OCI-LY7 (cell line): ENCODE data around the gene AUTS2. TPM values are rescaled to one million over a fixed set of nuclear protein-coding genes. Genes with fewer than 3 reads are reported as not detected.

Experiments used
- BruUV-seq: library from RNA; stranded (reverse); fragments of 400-500 nt; replicated peaks from 2 replicates; lab custom pipeline; 2021; lab: Mats Ljungman, UMichigan
- CTCF ChIA-PET: fragments of 300-600 bp; sonication (Branson Sonifier 250); formaldehyde crosslinking; loops from one replicate; lab custom pipeline; 2022; ENCODE audit warnings: antibody characterized with exemption; ENCODE audit not compliant: unreplicated experiment; lab: Charles Lee
- POLR2A ChIA-PET: fragments of 300-600 bp; sonication (Branson Sonifier 250); formaldehyde crosslinking; loops from one replicate; lab custom pipeline; 2022; ENCODE audit warnings: antibody characterized with exemption; lab: Charles Lee
- DNase-seq: peaks from one replicate; pipeline ENCODE4 v3.0.0-alpha.2; 2015; ENCODE audit warnings: low spot score
- H2AFZ ChIP-seq: fragments of 200-600 bp; sonication (generic), shearing (Covaris generic); 2 replicates; pipeline ENCODE4 v1.6.1; 2014; ENCODE audit warnings: mild to moderate bottlenecking, antibody characterized with exemption, low read length, moderate library complexity
- H3K27ac ChIP-seq: fragments of 200-600 bp; sonication (generic); 2 replicates; pipeline ENCODE4 v1.5.1; 2014; ENCODE audit warnings: mixed run types, low read depth, mild to moderate bottlenecking, moderate library complexity, low read length, inconsistent platforms; ENCODE audit not compliant: poor library complexity, severe bottlenecking
- H3K36me3 ChIP-seq: fragments of 200-600 bp; sonication (generic); 2 replicates; pipeline ENCODE4 v1.6.1; 2014; ENCODE audit warnings: mild to moderate bottlenecking, antibody characterized with exemption, low read length, moderate library complexity, mixed read lengths; ENCODE audit not compliant: insufficient read depth
- H3K4me1 ChIP-seq: fragments of 200-600 bp; sonication (generic); 2 replicates; pipeline ENCODE4 v1.5.1; 2014; ENCODE audit warnings: mild to moderate bottlenecking, low read length; ENCODE audit not compliant: insufficient read depth, poor library complexity, severe bottlenecking
- H3K4me2 ChIP-seq: fragments of 200-600 bp; sonication (generic); 2 replicates; pipeline ENCODE4 v1.6.1; 2014; ENCODE audit warnings: mild to moderate bottlenecking, low read length
- H3K4me3 ChIP-seq: fragments of 200-600 bp; sonication (generic); 2 replicates; pipeline ENCODE4 v1.5.1; 2014; ENCODE audit warnings: mild to moderate bottlenecking, low read depth, low read length; ENCODE audit not compliant: poor library complexity, severe bottlenecking
- H3K79me2 ChIP-seq: fragments of 200-600 bp; sonication (generic); 2 replicates; pipeline ENCODE4 v1.6.1; 2016; ENCODE audit warnings: low read depth, mild to moderate bottlenecking, low read length, moderate library complexity, mixed read lengths; ENCODE audit not compliant: insufficient read depth
- H3K9me2 ChIP-seq: fragments of 200-600 bp; sonication (generic); 2 replicates; pipeline ENCODE4 v1.6.1; 2016; ENCODE audit warnings: mild to moderate bottlenecking, low read length, mixed read lengths; ENCODE audit not compliant: insufficient read depth
- H3K9me3 ChIP-seq: fragments of 200-600 bp; sonication (generic); 2 replicates; pipeline ENCODE4 v1.6.1; 2014; ENCODE audit warnings: mild to moderate bottlenecking, mixed run types, low read length, mixed read lengths
- H4K20me1 ChIP-seq: fragments of 200-600 bp; sonication (generic); 2 replicates; pipeline ENCODE4 v1.6.1; 2014; ENCODE audit warnings: mild to moderate bottlenecking, antibody characterized with exemption, low read length, moderate library complexity, mixed read lengths; ENCODE audit not compliant: insufficient read depth
- EZH2phosphoT487 ChIP-seq: fragments of 200-600 bp; sonication (generic); IDR thresholded peaks from 2 replicates; pipeline ENCODE4 v1.6.1; 2018; ENCODE audit warnings: low read depth, borderline replicate concordance, mild to moderate bottlenecking, mixed run types, antibody characterized with exemption, low read length, moderate library complexity, mixed read lengths
- intact Hi-C: fragments of 100-400 bp; cut with micrococcal nuclease; formaldehyde crosslinking; loops from one replicate; pipeline ENCODE4 v1.10.0; 2022; ENCODE audit not compliant: unreplicated experiment
- total RNA-seq, 2 experiments: library from RNA; depleted of rRNA in 1 of 2; stranded (reverse); fragments of >200 nt in 1 of 2; shearing (Covaris generic) in 1 of 2; gene quantifications; 2 replicates each; pipeline ENCODE4 v1.2.3, GENCODE V29; 2014 to 2022
- TF ChIP-seq, protein P1 (sequence below): fragments of 200-600 bp; sonication (generic); conservative IDR thresholded peaks from 2 replicates; pipeline ENCODE4 v1.5.1; 2014; ENCODE audit warnings: mild to moderate bottlenecking, antibody characterized with exemption, low read length, moderate library complexity, mixed read lengths

AUTS2 gene
- total RNA-seq, 2 experiments from 2014 or later = 37.9 to 78.5 TPM

DNA sequence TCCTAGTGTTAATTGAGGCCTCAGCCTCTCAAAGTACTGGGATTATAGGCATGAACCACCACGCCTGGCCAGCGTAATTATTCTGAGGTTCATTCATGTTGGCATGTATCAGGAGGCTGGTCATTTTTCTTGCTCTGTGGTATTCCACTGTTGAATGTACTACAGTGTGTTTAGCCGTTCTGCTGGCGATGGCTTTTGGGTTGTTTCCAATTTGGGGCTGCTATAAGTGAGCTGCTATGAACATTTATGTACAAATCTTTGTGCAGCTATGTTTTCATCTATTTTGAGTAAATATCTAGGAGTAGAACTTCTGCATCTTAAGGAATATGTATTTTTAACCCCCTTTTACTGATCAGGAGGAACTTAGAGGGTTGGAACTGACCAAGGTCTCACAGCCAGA lies 145.8 kb downstream of the AUTS2 start:
- TF ChIP-seq, protein P1, sequence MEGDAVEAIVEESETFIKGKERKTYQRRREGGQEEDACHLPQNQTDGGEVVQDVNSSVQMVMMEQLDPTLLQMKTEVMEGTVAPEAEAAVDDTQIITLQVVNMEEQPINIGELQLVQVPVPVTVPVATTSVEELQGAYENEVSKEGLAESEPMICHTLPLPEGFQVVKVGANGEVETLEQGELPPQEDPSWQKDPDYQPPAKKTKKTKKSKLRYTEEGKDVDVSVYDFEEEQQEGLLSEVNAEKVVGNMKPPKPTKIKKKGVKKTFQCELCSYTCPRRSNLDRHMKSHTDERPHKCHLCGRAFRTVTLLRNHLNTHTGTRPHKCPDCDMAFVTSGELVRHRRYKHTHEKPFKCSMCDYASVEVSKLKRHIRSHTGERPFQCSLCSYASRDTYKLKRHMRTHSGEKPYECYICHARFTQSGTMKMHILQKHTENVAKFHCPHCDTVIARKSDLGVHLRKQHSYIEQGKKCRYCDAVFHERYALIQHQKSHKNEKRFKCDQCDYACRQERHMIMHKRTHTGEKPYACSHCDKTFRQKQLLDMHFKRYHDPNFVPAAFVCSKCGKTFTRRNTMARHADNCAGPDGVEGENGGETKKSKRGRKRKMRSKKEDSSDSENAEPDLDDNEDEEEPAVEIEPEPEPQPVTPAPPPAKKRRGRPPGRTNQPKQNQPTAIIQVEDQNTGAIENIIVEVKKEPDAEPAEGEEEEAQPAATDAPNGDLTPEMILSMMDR = no peak
- TF ChIP-seq EZH2phosphoT487 = no peak
- POLR2A ChIA-PET = interaction anchor here (0.7 to 5.8 kb wide), 9 partner anchors 13 to 82 kb away, joined by 3 to 32 read pairs (median 4); no protein-coding TSS in a partner anchor

DNA sequence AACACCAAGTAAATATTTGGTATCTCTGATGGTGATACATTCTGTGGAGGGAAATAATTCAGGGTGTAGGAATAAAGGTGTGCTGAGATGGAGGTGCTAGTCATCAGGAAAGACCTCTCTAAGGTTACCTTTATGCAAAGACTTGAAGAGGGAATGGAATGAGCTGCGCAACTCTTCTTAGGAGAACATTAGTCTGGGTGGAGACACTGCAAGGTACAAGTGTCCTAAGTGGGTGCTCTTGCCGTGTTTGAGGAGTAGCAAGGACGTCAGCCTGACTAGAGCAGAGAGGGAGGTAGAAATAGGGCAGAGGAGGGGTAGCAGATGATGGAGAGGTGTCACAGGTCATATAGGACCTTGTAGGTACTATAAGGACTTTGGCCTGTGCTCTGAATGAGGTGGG lies 148.1 kb downstream of the AUTS2 start:
- Histone ChIP-seq H3K4me1 (peaks cover 48% of the 10 kb centered on the region), H3K9me2 (no peaks in the 10 kb centered on the region), H2AFZ (no peak overlapping the region), H3K4me3 (no peak overlapping the region), H4K20me1 (peaks cover 3% of the 10 kb centered on the region; the same call in 1 of the 2 replicates), H3K27ac (no peak overlapping the region), H3K9me3 (no peaks in the 10 kb centered on the region), H3K4me2 (no peak overlapping the region), H3K36me3 (no peaks in the 10 kb centered on the region), H3K79me2 (peaks cover 80% of the 10 kb centered on the region)
- DNase-seq = no peak
- POLR2A ChIA-PET = interaction anchor here (1.3 to 1.5 kb wide), 2 partner anchors 20 to 24 kb away, joined by 3 read pairs; no protein-coding TSS in a partner anchor
- intact Hi-C loops = no loop called here
- CTCF ChIA-PET = no interaction called here
- BruUV-seq = no TSS peak
- TF ChIP-seq, protein P1 = no peak
- TF ChIP-seq EZH2phosphoT487 = no peak

More for the DNA sequence above, 145.8 kb downstream of the AUTS2 start:
- Histone ChIP-seq H3K27ac (no peak overlapping the region), H3K9me3 (no peaks in the 10 kb centered on the region), H4K20me1 (peaks cover 16% of the 10 kb centered on the region), H3K79me2 (peaks cover 77% of the 10 kb centered on the region), H2AFZ (no peak overlapping the region), H3K9me2 (no peaks in the 10 kb centered on the region), H3K4me1 (peaks cover 47% of the 10 kb centered on the region), H3K4me2 (no peak overlapping the region), H3K36me3 (no peaks in the 10 kb centered on the region), H3K4me3 (no peak overlapping the region)
- no TSS peak for BruUV-seq
- CTCF ChIA-PET = no interaction called here
- DNase-seq = no peak
- intact Hi-C loops = no loop called here

DNA sequence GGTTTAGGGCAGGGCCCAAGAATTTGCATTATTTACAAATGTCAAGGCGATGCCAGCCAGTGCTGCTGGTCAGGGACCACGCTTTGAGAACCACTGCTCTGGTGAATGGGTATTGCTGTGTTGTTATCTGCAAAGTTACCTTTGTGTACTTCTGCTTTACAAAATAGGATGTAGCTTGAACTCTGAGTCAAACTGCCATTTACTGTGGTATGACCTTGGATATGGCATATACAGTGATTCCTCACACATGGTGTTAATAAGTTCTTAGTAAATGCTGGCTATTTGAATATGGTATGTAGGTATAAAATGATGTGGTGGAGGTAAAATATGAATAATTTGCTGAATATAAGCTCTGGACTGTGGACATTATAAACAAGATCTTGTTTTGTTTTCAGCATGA lies 148.9 kb downstream of the AUTS2 start:
- TF ChIP-seq EZH2phosphoT487 = no peak
- TF ChIP-seq, protein P1 = no peak
- ChIA-PET POLR2A (interaction anchor here (0.6 to 2.9 kb wide), 2 partner anchors 8 to 77 kb away, joined by 3 to 17 read pairs; no protein-coding TSS in a partner anchor), CTCF (no interaction called here)
- no peaks in the 10 kb centered on the region for H3K9me3 ChIP-seq
- no peak overlapping the region for H3K27ac ChIP-seq
- no peak overlapping the region for H3K4me2 ChIP-seq
- no peak overlapping the region for H3K4me3 ChIP-seq
- no TSS peak for BruUV-seq
- H3K4me1 ChIP-seq = peaks cover 56% of the 10 kb centered on the region
- H4K20me1 ChIP-seq = peaks cover 3% of the 10 kb centered on the region; the same call in 1 of the 2 replicates
- no peaks in the 10 kb centered on the region for H3K9me2 ChIP-seq
- intact Hi-C loops = no loop called here
- peaks cover 80% of the 10 kb centered on the region for H3K79me2 ChIP-seq
- no peak overlapping the region for H2AFZ ChIP-seq
- no peaks in the 10 kb centered on the region for H3K36me3 ChIP-seq
- peak; percentile 13 for DNase-seq
